ENCODE data around the gene CDH4.

GRCh38 chr20:61776491-61777075 is 524.5 kb downstream of the CDH4 start:
- TF ChIP-seq, protein P1, sequence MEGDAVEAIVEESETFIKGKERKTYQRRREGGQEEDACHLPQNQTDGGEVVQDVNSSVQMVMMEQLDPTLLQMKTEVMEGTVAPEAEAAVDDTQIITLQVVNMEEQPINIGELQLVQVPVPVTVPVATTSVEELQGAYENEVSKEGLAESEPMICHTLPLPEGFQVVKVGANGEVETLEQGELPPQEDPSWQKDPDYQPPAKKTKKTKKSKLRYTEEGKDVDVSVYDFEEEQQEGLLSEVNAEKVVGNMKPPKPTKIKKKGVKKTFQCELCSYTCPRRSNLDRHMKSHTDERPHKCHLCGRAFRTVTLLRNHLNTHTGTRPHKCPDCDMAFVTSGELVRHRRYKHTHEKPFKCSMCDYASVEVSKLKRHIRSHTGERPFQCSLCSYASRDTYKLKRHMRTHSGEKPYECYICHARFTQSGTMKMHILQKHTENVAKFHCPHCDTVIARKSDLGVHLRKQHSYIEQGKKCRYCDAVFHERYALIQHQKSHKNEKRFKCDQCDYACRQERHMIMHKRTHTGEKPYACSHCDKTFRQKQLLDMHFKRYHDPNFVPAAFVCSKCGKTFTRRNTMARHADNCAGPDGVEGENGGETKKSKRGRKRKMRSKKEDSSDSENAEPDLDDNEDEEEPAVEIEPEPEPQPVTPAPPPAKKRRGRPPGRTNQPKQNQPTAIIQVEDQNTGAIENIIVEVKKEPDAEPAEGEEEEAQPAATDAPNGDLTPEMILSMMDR (conservative IDR thresholded peaks at IDR 0.05) = no peak
- TF ChIP-seq ZFX (IDR thresholded peaks at IDR 0.05) = no peak

All from C4-2B (cell line).